GM18951 (cell line): Measurements from ENCODE around the gene LETM1.

Source experiments
- POLR2A ChIP-seq: IDR thresholded peaks from 4 replicates; pipeline ENCODE4 v1.6.1; 2011; ENCODE audit warnings: mild to moderate bottlenecking; ENCODE audit not compliant: insufficient read length, insufficient read depth; ENCODE audit errors: extremely low read depth
- in situ Hi-C: fragments of 300-500 bp; cut with MboI; formaldehyde crosslinking; loops from one replicate; pipeline ENCODE4 v1.12.0; 2022; ENCODE audit warnings: low sequenced_read_pairs, mixed read lengths, inconsistent platforms; ENCODE audit not compliant: unreplicated experiment

Gene LETM1

GRCh38 chr4:1771555-1772305 is 84.2 kb downstream of the LETM1 start:
- TF ChIP-seq POLR2A, result no peak
- in situ Hi-C loops, result no loop called here

DNA sequence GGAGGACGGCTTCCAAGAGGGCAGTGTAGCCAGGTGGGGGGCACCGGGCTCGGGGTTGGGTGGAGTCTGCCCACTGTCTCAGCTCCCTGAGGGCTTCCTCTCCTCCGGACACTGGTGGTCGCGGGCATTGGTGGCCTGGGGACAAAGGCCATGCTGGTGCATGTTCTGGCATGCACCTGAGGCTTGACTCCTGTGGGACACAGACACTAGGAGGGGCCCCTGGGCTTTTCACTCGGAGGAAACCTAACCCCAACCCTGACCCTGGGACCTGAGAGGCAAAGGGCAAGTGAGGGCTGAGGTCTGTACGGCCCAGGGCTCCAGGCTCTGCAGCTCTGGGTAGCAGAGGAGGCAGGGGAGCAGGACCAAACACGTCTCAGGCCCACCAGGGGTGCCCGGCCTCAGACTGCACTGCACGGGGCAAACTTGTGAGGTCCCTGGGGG is 85.1 kb downstream of the LETM1 start:
- TF ChIP-seq POLR2A, result no peak
- in situ Hi-C loops, result no loop called here

GRCh38 chr4:1770245-1770644 is 85.7 kb downstream of the LETM1 start:
- in situ Hi-C loops, result no loop called here
- TF ChIP-seq POLR2A, result no peak

DNA sequence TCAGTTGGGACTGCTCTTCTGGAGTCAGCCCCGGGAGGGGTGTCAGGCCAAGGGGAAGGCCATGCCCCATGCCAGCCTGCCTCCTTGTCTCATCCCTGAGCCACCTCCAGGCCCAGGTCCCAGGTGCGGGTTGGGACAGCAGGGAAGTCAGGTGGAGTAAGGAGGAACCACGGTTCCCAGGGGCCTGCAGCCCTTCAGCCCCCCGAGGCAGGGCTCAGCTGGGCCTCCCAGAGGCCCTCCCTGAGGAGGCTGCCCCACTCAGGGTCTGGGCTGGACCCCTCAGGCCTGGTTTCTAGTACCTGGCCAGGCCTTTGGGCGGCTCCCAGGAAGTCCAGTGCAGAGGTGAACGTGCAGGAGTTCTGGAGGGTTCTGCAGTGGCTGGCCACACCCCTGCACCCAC is 86.3 kb downstream of the LETM1 start:
- TF ChIP-seq POLR2A, result no peak
- in situ Hi-C loops, result no loop called here

DNA sequence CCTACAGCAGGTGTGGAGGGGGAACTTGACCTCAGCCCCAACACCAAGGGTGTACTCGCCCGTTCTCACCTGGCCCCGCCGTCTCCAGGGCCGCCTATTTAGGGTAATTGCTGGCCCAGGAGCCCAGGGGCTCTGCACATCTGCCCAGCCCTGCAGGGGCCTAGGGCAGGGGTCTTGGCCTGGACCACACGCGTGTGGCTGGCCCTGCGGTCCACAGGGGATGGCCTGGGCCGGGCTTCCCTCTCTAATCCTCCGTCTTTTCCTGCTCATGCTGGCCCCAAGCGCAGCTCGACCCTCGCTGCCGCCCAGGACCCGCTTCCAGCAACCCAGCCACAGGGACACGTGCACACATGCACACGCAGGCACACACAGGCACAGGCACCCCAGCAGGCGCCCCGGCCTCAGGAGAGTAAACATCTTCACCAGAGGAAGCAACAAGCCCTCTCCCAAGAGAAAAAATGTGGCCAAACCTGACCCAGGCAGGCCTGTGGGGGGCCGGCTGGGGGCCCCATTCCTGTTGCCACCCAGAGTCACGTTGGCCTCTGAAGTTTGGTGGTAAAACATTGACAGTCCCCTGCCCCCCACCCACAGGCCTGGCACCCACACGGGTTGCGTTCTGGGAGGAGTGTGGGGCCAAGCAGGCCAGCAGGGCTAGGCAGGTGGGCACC is 87.5 kb downstream of the LETM1 start:
- in situ Hi-C loops, result no loop called here
- no peak for TF ChIP-seq POLR2A

DNA sequence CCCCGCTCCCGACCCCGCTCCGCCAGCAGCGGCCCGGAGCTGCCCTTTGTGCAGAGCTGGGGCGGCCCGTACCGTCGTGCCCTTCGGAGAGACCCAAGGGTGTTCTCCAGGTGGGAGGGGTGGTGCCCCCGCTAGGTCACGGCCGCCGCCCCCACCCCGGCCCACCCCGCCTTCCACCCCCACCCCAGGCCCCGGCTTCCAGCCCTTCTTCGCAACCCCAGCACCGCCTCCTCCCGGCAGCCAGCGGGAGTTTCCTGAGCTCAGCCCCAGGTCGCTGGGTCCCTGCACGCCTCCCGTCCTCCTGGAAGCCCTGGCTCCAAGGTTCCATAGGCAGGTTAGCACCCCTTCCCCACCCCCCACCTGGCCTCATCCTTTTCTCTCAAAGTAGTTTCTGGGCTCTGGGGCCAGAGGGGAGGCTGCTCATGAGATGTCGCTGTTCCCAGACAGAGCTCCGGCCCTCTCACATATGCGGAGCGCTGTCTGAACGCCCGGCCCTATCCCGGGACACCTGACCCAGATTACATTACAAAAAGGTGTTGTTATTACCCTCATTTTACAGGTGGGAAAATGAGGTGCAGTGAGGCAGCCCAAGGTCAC is 88.1 kb downstream of the LETM1 start:
- in situ Hi-C loops, result no loop called here
- no peak for TF ChIP-seq POLR2A

DNA sequence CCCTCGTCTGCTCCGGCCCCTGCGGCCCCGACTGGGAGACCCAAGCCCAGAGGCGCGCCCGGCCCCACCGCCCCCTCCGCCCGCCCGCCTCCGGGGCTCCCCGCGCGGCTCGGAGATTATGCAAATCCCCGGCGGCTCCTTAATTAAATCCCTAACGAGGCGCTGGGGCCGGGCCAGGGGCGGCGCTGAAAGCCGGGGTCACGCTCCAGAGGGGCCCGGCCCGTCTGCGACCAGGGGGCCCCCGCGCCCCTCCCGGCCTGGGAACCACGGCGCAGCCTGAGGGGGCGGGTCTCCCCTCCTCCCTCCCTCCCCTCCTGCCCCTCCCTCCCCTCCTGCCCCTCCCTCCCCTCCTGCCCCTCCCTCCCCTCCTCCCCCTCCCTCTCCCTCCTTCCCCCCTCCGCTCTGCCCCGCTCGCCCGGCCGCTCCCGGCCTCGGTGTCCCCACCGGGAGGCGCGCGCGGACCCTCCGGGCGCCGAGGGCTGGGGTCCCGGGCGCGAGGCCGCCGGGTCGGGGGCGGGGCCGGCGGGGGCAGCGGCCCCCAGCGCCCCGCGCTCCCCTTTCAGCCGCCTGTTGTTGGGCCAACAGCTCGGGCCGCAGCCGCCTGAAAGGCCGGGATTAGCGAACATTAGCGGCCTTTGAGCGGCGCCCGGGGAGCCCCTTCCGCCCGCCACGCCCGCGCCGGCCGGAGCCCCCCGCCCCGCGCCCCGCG is 88.7 kb downstream of the LETM1 start:
- no peak for TF ChIP-seq POLR2A

DNA sequence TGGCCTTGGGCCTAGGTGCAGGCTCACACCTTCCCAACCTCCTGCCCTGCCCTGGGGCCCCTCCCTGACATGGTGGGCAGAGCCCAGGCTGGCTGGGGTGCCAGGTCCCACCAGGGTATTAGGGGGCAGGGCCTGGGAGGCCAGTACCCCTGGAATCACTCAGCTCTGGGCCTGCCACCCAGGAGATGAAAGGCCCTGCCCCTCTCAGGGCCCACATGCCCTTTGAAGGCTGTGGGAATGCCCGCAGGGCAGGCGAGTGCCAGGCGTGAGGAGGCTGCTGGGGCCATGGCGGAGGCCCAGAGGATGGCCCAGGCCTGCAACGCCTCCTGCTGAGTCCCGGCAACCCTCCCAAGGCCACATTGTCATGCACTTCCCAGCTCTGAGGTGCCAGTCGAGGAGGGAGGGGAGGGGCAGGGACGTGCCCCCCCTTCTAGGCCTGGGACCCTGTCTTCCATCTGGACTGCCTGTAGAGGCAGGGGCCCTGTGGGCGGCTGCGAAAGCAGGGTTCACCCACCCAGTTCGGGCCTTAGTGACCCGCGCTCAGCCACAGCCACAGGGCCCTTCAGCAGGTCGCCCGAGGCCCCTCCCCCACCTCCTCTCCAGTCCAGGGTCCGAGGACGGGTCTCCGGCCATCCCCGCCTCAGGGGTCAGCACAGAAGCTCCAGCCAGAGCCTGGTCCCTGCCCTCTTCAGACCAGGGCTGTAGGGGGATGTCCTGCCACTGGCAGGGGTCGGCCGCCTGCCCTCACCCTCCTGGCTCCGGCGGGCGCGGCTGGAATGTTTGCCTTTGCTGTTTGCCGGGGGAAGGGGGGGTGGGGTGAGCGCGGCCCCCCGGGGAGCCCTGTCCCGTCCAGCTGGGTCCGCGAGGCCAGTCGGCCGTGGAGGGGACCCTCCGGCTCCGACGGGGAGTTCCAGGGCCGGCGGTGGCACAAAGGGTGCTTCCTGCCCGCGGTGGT is 89.6 kb downstream of the LETM1 start:
- TF ChIP-seq POLR2A, result no peak
- in situ Hi-C loops, result no loop called here

More for the DNA sequence above, 88.7 kb downstream of the LETM1 start:
- in situ Hi-C loops, result no loop called here

DNA sequence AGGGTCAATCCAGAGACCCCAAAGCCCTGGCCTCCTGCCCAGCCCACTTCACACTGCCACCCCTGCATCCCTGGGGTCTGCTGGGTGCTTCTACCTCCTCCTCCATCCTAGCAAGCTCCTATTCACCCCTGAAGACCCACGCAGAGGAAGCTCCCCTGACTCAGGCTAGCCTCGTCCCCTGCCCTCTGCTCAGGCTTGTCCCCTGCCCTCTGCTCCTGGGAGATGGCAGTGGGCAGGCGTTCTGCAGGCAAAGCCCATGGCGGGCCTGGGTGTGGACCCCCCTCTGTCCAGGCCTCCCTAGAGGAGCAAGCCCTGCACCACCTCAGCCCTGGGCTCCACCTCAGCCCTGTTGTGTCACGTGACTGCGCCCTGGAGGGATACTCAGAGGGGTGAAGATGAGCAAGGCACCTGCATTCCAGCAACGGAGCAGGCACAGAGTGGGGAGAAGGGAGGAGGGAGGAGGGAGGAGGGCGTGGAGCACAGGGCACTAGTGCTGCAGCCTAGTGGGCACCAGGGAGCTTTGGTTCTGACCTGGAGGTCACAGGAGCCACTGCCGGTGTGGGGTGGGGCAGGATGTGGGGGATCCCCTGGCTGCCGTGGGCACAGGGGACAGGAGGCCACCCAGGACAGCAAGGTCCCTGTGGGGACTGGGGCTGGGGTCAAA is 90.4 kb downstream of the LETM1 start:
- in situ Hi-C loops, result no loop called here
- TF ChIP-seq POLR2A, result no peak

GRCh38 chr4:1764670-1765069 is 91.3 kb downstream of the LETM1 start:
- in situ Hi-C loops, result no loop called here
- no peak for TF ChIP-seq POLR2A

DNA sequence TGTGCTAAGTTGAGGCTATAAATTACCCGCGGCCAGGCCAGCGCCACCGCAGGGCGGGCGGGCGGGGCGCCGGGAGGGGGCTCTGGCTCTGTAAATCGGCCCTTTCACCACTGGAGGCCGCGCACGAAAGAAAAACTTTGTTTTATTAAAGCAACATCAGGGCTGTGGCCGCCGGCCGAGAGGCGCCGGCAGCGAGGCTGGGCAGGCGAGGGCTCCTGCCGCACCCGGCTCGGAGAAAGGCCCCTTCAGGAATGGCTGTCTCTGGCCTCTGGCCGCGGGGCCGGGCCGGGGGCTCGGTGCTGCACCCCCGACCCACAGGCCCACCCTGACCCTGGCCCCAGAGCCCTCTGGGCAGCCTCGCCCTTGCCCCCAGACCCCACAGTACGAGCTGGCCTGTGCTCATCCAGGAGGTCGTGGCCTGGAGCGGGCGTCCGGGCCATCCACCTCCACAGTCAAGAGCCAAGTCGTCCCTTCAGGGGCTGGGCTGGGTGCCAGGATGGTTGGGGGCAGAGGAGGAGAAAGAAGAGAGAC is 92.3 kb downstream of the LETM1 start:
- in situ Hi-C loops, result no loop called here
- no peak for TF ChIP-seq POLR2A
